Measurements from ENCODE around the gene RHOD.

RHOD gene

GRCh38 chr11:67031791-67032561 lies 24.7 kb upstream of the RHOD start:
- no peak for DNase-seq (ENCODE audit: low read depth in 1 of 2, low spot score in 1 of 2)

GRCh38 chr11:67032830-67033551 lies 23.7 kb upstream of the RHOD start:
- no peak for DNase-seq (ENCODE audit: low read depth in 1 of 2, low spot score in 1 of 2)

- no peak for DNase-seq (ENCODE audit: low read depth in 1 of 2, low spot score in 1 of 2)
Observed at GRCh38 chr11:67033661-67034166, 22.9 kb upstream of the RHOD start.

- no peak for DNase-seq (ENCODE audit: low read depth in 1 of 2, low spot score in 1 of 2)
Observed at GRCh38 chr11:67034350-67034749, 22.3 kb upstream of the RHOD start.

GRCh38 chr11:67040147-67040546 lies 16.5 kb upstream of the RHOD start:
- no peak for DNase-seq (ENCODE audit: low read depth in 1 of 2, low spot score in 1 of 2)

- DNase-seq (ENCODE audit: low read depth in 1 of 2, low spot score in 1 of 2) = no peak
Observed at GRCh38 chr11:67041602-67042001, 15.0 kb upstream of the RHOD start.

GRCh38 chr11:67043572-67044349 lies 12.9 kb upstream of the RHOD start:
- DNase-seq (ENCODE audit: low read depth in 1 of 2, low spot score in 1 of 2) = no peak

- no peak for DNase-seq (ENCODE audit: low read depth in 1 of 2, low spot score in 1 of 2)
Observed at GRCh38 chr11:67044496-67044895, 12.2 kb upstream of the RHOD start.

GRCh38 chr11:67045314-67045713 lies 11.3 kb upstream of the RHOD start:
- no peak for DNase-seq (ENCODE audit: low read depth in 1 of 2, low spot score in 1 of 2)

GRCh38 chr11:67048515-67049130 lies 8.0 kb upstream of the RHOD start:
- no peak for DNase-seq (ENCODE audit: low read depth in 1 of 2, low spot score in 1 of 2)

GRCh38 chr11:67050139-67050538 lies 6.5 kb upstream of the RHOD start:
- DNase-seq (ENCODE audit: low read depth in 1 of 2, low spot score in 1 of 2) = no peak

- no peak for DNase-seq (ENCODE audit: low read depth in 1 of 2, low spot score in 1 of 2)
Observed at GRCh38 chr11:67051180-67051893, 5.3 kb upstream of the RHOD start.

GRCh38 chr11:67051945-67052488 lies 4.6 kb upstream of the RHOD start:
- DNase-seq (ENCODE audit: low read depth in 1 of 2, low spot score in 1 of 2) = no peak

- DNase-seq (ENCODE audit: low read depth in 1 of 2, low spot score in 1 of 2) = no peak
Observed at GRCh38 chr11:67052891-67053290, 3.8 kb upstream of the RHOD start.

- DNase-seq (ENCODE audit: low read depth in 1 of 2, low spot score in 1 of 2) = peak in 1 of 2 donors; percentile 17
Observed at GRCh38 chr11:67053896-67054329, 2.7 kb upstream of the RHOD start.

- DNase-seq (ENCODE audit: low read depth in 1 of 2, low spot score in 1 of 2) = no peak
Observed at GRCh38 chr11:67054346-67054835, 2.3 kb upstream of the RHOD start.

GRCh38 chr11:67054836-67055523 lies 1.7 kb upstream of the RHOD start:
- DNase-seq (ENCODE audit: low read depth in 1 of 2, low spot score in 1 of 2) = no peak

- no peak for DNase-seq (ENCODE audit: low read depth in 1 of 2, low spot score in 1 of 2)
Observed at GRCh38 chr11:67055812-67056211, 835 bp upstream of the RHOD start.

- DNase-seq (ENCODE audit: low read depth in 1 of 2, low spot score in 1 of 2) = no peak
Observed at GRCh38 chr11:67057205-67057672, 592 bp downstream of the RHOD start.
